ENCODE data around the gene NMNAT2.

GRCh38 chr1:183231545-183231944 lies 186.6 kb downstream of the NMNAT2 start:
- TF ChIP-seq TAF1 (IDR thresholded peaks at IDR 0.05; ENCODE audit: borderline replicate concordance, insufficient read depth, low read length) (no peak), SIN3A (IDR thresholded peaks at IDR 0.05; ENCODE audit: borderline replicate concordance, insufficient read depth, low read length) (no peak), POLR2AphosphoS5 (IDR thresholded peaks at IDR 0.05; ENCODE audit: low read depth, low read length) (no peak), REST (IDR thresholded peaks at IDR 0.05; ENCODE audit: insufficient read depth in 1 of 2, low read depth in 2 of 2, low read length in 2 of 2) (no peak)

All from PFSK-1 (cell line).